Mesenchymal stem cell (in vitro differentiated cells and primary cell): ENCODE measurements around the gene NDUFS6.
"Not testable (repeated sequence)": the region's sequence is repeated elsewhere in the genome, so short reads cannot be mapped to it uniquely, and the experiment has no call there.

Experiments used
- DNase-seq: peaks from one replicate; pipeline ENCODE4 v3.0.0-alpha.2; 2013
- H2AFZ ChIP-seq: one replicate; pipeline ENCODE4 v1.6.1; 2013; ENCODE audit warnings: low read depth, mild to moderate bottlenecking, control low read depth, inconsistent platforms, low read length, moderate library complexity
- H2AK5ac ChIP-seq: 2 replicates; pipeline ENCODE4 v1.6.1; 2013; ENCODE audit warnings: low read length, moderate library complexity, mild to moderate bottlenecking, inconsistent platforms; ENCODE audit not compliant: severe bottlenecking
- H2BK120ac ChIP-seq: one replicate; pipeline ENCODE4 v1.6.1; 2013; ENCODE audit warnings: low read depth, mild to moderate bottlenecking, inconsistent platforms, low read length, moderate library complexity
- H2BK12ac ChIP-seq, 2 experiments: one replicate each; pipeline ENCODE4 v1.6.1; 2013; ENCODE audit warnings: inconsistent platforms in 2 of 2, low read length in 2 of 2, mild to moderate bottlenecking in 2 of 2, moderate library complexity in 2 of 2, control low read depth in 1 of 2
- H2BK15ac ChIP-seq: one replicate; pipeline ENCODE4 v1.6.1; 2013; ENCODE audit warnings: mild to moderate bottlenecking, low read depth, inconsistent platforms; ENCODE audit not compliant: poor library complexity, severe bottlenecking
- H2BK5ac ChIP-seq: 2 replicates; pipeline ENCODE4 v1.6.1; 2013; ENCODE audit warnings: low read depth, mild to moderate bottlenecking, low read length, control low read depth, inconsistent platforms; ENCODE audit not compliant: poor library complexity, severe bottlenecking
- H3K14ac ChIP-seq, 2 experiments: one replicate each; pipeline ENCODE4 v1.6.1; 2013; ENCODE audit warnings: inconsistent platforms in 2 of 2, low read length in 2 of 2, control low read depth in 1 of 2, mild to moderate bottlenecking in 1 of 2, moderate library complexity in 1 of 2
- H3K18ac ChIP-seq, 2 experiments: one replicate each; pipeline ENCODE4 v1.6.1; 2013; ENCODE audit warnings: inconsistent platforms in 2 of 2, low read length in 2 of 2, control low read depth in 1 of 2, low read depth in 1 of 2, mild to moderate bottlenecking in 1 of 2
- H3K23ac ChIP-seq, 2 experiments: one replicate each; pipeline ENCODE4 v1.6.1; 2013; ENCODE audit warnings: inconsistent platforms in 2 of 2, low read length in 2 of 2, mild to moderate bottlenecking in 2 of 2, moderate library complexity in 2 of 2, control low read depth in 1 of 2
- H3K27ac ChIP-seq: 2 replicates; pipeline ENCODE4 v1.5.1; 2013; ENCODE audit warnings: mild to moderate bottlenecking, moderate library complexity, low read length, control low read depth, inconsistent platforms; ENCODE audit not compliant: poor library complexity, severe bottlenecking
- H3K27me3 ChIP-seq, 2 experiments: 2 replicates each; pipeline versions ENCODE4 v1.6.1 to v1.7.0; 2013; ENCODE audit warnings: low read length in 2 of 2, mild to moderate bottlenecking in 2 of 2, moderate library complexity in 2 of 2, control low read depth in 1 of 2, inconsistent platforms in 1 of 2; ENCODE audit not compliant: control insufficient read depth in 1 of 2, insufficient read depth in 1 of 2
- H3K36me3 ChIP-seq, 2 experiments: 2 replicates each; pipeline versions ENCODE4 v1.6.1 to v1.7.0; 2013; ENCODE audit warnings: low read length in 2 of 2, control low read depth in 1 of 2, inconsistent platforms in 1 of 2, low read depth in 1 of 2, mild to moderate bottlenecking in 1 of 2; ENCODE audit not compliant: insufficient read depth in 2 of 2, control insufficient read depth in 1 of 2
- H3K4ac ChIP-seq, 2 experiments: one replicate each; pipeline ENCODE4 v1.6.1; 2013; ENCODE audit warnings: inconsistent platforms in 2 of 2, low read length in 2 of 2, mild to moderate bottlenecking in 2 of 2, moderate library complexity in 2 of 2, control low read depth in 1 of 2, low read depth in 1 of 2
- H3K4me1 ChIP-seq: 2 replicates; pipeline ENCODE4 v1.6.1; 2013; ENCODE audit warnings: low read depth, low read length, control low read depth; ENCODE audit not compliant: control insufficient read depth, insufficient read depth
- H3K4me2 ChIP-seq: 2 replicates; pipeline ENCODE4 v1.6.1; 2013; ENCODE audit warnings: low read length, mild to moderate bottlenecking, inconsistent platforms; ENCODE audit not compliant: poor library complexity, severe bottlenecking
- H3K4me3 ChIP-seq, 2 experiments: 2 replicates each; pipeline versions ENCODE4 v1.5.1 to v1.7.0; 2013; ENCODE audit warnings: low read length in 2 of 2, mild to moderate bottlenecking in 2 of 2, control low read depth in 1 of 2, low read depth in 1 of 2; ENCODE audit not compliant: insufficient read depth in 1 of 2
- H3K79me1 ChIP-seq: replicated peaks from 2 replicates; pipeline ENCODE4 v1.6.1; 2013; ENCODE audit warnings: mild to moderate bottlenecking, control low read depth, low read length, inconsistent platforms; ENCODE audit not compliant: poor library complexity, severe bottlenecking
- H3K9ac ChIP-seq: 2 replicates; pipeline ENCODE4 v1.7.0; 2013; ENCODE audit warnings: mild to moderate bottlenecking, low read length, moderate library complexity
- H3K9me3 ChIP-seq: 2 replicates; pipeline ENCODE4 v1.7.0; 2013; ENCODE audit warnings: mild to moderate bottlenecking, low read length; ENCODE audit not compliant: control insufficient read depth
- H4K8ac ChIP-seq: one replicate; pipeline ENCODE4 v1.6.1; 2013; ENCODE audit warnings: inconsistent platforms, mild to moderate bottlenecking, low read length, moderate library complexity
- H4K91ac ChIP-seq: one replicate; pipeline ENCODE4 v1.6.1; 2013; ENCODE audit warnings: mild to moderate bottlenecking, low read length, inconsistent platforms
- WGBS: methylation state at CpG from one replicate; pipeline ENCODE4 v1.1.7; 2013; ENCODE audit warnings: mixed read lengths; 5-methylcytosine and 5-hydroxymethylcytosine counted together

The NDUFS6 gene

GRCh38 chr5:1788828-1789227, 12.4 kb upstream of the NDUFS6 start:
- Histone ChIP-seq H2AFZ (peak overlapping the region; percentile 57), H3K9me3 (no peaks in the 10 kb centered on the region), H2AK5ac (no peak overlapping the region), H4K91ac (peak overlapping the region; percentile 70), H2BK15ac (peak overlapping the region; percentile 80), H3K27ac (no peak overlapping the region), H3K14ac (peak overlapping the region in 1 of 2 experiments; percentile 71), H3K4me1 (peaks cover 11% of the 10 kb centered on the region), H3K79me1 (no peaks in the 10 kb centered on the region), H3K4me3 (no peak overlapping the region), H2BK12ac (peak overlapping the region; percentile 63 to 90), H3K36me3 (no peaks in the 10 kb centered on the region), H4K8ac (peak overlapping the region; percentile 73), H2BK120ac (no peak overlapping the region), H3K4ac (no peak overlapping the region), H3K27me3 (peaks cover 11% of the 10 kb centered on the region in 2 experiments), H3K4me2 (no peak overlapping the region), H2BK5ac (no peak overlapping the region), H3K23ac (no peak overlapping the region), H3K9ac (no peak overlapping the region), H3K18ac (peak overlapping the region; percentile 9 to 50)
- 91% methylated on average over 14 of the region's 15 CpGs for WGBS
- DNase-seq, result no peak

DNA sequence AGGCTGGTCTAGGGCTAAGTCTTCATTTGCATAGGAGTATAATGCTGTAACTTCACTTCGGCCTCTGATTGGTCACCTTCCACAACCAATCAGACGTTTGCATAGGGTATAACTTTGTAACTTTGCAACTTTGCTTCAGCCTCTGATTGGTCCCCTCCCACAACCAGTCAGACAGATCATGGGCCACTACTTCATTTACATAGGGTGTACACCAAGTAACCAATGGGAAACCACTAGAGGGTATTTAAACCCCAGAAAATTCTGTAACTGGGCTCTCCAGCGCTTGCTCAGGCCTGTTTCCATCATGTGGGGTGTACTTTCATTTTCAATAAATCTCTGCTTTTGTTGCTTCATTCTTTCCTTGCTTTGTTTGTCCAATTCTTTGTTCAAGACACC, 11.8 kb upstream of the NDUFS6 start:
- H2AFZ ChIP-seq, result peak overlapping the region; percentile 16
- H2BK120ac ChIP-seq, H3K79me1 ChIP-seq, H3K14ac ChIP-seq, H4K91ac ChIP-seq, H4K8ac ChIP-seq, H3K4ac ChIP-seq, H3K9me3 ChIP-seq, H3K23ac ChIP-seq, H3K4me2 ChIP-seq, H2BK5ac ChIP-seq, H3K18ac ChIP-seq, H2AK5ac ChIP-seq, H2BK15ac ChIP-seq, H2BK12ac ChIP-seq, H3K36me3 ChIP-seq, H3K27me3 ChIP-seq, H3K27ac ChIP-seq: not testable (repeated sequence)
- WGBS, result 75% methylated on average over 3 of the region's 3 CpGs
- DNase-seq, result peak; percentile 89
- H3K9ac ChIP-seq, result peak overlapping the region; percentile 42
- H3K4me3 ChIP-seq, result peak overlapping the region in 1 of 2 experiments; percentile 61
- H3K4me1 ChIP-seq, result peaks cover 13% of the 10 kb centered on the region

DNA sequence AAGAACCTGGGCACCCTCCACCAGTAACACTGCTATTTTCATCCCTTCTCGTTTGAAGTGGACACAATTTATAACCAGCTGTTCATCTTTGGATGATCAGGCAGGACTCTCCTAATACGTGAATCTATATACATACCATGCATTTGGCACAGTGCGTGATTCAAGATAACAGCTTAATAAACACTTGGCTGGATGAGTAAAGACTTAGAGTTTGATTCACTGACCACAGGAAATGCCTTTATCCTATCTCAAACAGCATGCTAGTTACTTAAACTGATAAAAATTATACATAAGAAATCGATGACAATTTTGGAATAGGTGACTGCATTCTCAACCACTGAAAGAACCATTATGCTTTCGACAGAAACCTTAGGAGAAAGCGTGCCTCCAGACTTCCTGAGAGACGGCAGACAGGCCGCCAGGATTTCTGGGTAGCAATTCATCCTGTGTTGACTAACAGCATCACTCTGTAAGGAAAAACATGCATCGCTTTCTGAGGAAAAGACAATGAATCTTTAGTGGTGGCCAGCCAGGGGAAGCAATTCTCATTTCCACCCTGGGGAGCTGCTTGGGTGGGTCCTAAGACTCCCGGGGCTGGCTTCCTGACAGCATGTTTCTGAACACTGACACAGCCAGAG, 11.3 kb upstream of the NDUFS6 start:
- Histone ChIP-seq H3K14ac (no peak overlapping the region), H4K91ac (no peak overlapping the region), H3K4ac (peak overlapping the region in 1 of 2 experiments; percentile 49), H2BK12ac (no peak overlapping the region), H3K27me3 (peaks cover 0 to 1% of the 10 kb centered on the region in 2 experiments), H4K8ac (peak overlapping the region; percentile 80), H2BK120ac (no peak overlapping the region), H2BK15ac (no peak overlapping the region), H3K27ac (no peak overlapping the region), H2AFZ (peak overlapping the region; percentile 16), H3K18ac (peak overlapping the region in 1 of 2 experiments; percentile 41), H3K9me3 (no peaks in the 10 kb centered on the region), H3K36me3 (peaks cover 0 to 1% of the 10 kb centered on the region in 2 experiments), H2AK5ac (no peak overlapping the region), H3K23ac (no peak overlapping the region), H3K4me3 (peak overlapping the region in 1 of 2 experiments; percentile 61), H3K4me2 (peak overlapping the region; percentile 18), H2BK5ac (no peak overlapping the region), H3K4me1 (peaks cover 18% of the 10 kb centered on the region), H3K79me1 (peaks cover 1% of the 10 kb centered on the region), H3K9ac (peak overlapping the region; percentile 42)
- DNase-seq, result peak; percentile 89
- WGBS, result 0% methylated on average over 8 of the region's 10 CpGs

GRCh38 chr5:1791176-1791575, 10.0 kb upstream of the NDUFS6 start:
- Histone ChIP-seq H2AK5ac (no peak overlapping the region), H2BK120ac (no peak overlapping the region), H3K14ac (no peak overlapping the region), H3K4me1 (peaks cover 18% of the 10 kb centered on the region), H2BK15ac (peak overlapping the region; percentile 26), H3K27ac (no peak overlapping the region), H3K4me2 (no peak overlapping the region), H3K23ac (peak overlapping the region in 1 of 2 experiments; percentile 61), H3K27me3 (no peaks in the 10 kb centered on the region), H3K18ac (peak overlapping the region; percentile 49 to 84), H2BK5ac (no peak overlapping the region), H2AFZ (no peak overlapping the region), H4K8ac (peak overlapping the region; percentile 79), H3K9ac (no peak overlapping the region), H3K79me1 (peaks cover 8% of the 10 kb centered on the region), H3K4ac (peak overlapping the region in 1 of 2 experiments; percentile 68), H2BK12ac (peak overlapping the region in 1 of 2 experiments; percentile 68), H3K36me3 (peaks cover 6 to 11% of the 10 kb centered on the region in 2 experiments), H3K4me3 (no peak overlapping the region), H4K91ac (peak overlapping the region; percentile 64), H3K9me3 (no peaks in the 10 kb centered on the region)
- DNase-seq, result no peak
- WGBS, result 90% methylated on average over 3 of the region's 3 CpGs
